GM12801 (cell line): ENCODE measurements around the gene LHPP.

ENCODE experiments used
- TF ChIP-seq, protein P1 (sequence below): IDR thresholded peaks from one replicate; pipeline ENCODE4 v1.5.1; 2011; ENCODE audit warnings: control low read depth; ENCODE audit not compliant: insufficient read length; ENCODE audit errors: extremely low read depth

Gene LHPP

GRCh38 chr10:124577651-124578050 is 116.0 kb downstream of the LHPP start:
- TF ChIP-seq, protein P1, sequence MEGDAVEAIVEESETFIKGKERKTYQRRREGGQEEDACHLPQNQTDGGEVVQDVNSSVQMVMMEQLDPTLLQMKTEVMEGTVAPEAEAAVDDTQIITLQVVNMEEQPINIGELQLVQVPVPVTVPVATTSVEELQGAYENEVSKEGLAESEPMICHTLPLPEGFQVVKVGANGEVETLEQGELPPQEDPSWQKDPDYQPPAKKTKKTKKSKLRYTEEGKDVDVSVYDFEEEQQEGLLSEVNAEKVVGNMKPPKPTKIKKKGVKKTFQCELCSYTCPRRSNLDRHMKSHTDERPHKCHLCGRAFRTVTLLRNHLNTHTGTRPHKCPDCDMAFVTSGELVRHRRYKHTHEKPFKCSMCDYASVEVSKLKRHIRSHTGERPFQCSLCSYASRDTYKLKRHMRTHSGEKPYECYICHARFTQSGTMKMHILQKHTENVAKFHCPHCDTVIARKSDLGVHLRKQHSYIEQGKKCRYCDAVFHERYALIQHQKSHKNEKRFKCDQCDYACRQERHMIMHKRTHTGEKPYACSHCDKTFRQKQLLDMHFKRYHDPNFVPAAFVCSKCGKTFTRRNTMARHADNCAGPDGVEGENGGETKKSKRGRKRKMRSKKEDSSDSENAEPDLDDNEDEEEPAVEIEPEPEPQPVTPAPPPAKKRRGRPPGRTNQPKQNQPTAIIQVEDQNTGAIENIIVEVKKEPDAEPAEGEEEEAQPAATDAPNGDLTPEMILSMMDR: no peak

GRCh38 chr10:124578231-124579010 is 116.8 kb downstream of the LHPP start:
- TF ChIP-seq, protein P1: no peak

DNA sequence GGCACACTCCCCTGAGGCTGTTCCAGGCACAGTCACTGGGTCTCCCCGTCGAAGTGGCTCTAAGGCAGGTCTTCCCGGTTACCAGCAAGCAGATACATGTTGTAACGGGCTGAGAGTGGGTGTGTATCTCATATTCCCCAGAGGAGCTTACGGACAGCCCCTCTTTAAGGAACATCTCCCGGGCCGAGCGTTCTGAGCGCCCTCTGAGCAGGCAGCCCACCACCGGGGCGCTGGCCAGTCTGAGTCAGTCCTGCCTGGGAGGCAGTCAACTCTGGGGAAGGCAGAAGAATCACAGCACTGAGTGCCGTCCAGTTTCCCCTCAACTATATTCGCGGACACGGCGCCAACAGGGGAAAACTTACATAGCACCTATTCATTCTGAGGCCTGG is 117.4 kb downstream of the LHPP start:
- TF ChIP-seq, protein P1: no peak

GRCh38 chr10:124586142-124586541 is 124.5 kb downstream of the LHPP start:
- TF ChIP-seq, protein P1: no peak

DNA sequence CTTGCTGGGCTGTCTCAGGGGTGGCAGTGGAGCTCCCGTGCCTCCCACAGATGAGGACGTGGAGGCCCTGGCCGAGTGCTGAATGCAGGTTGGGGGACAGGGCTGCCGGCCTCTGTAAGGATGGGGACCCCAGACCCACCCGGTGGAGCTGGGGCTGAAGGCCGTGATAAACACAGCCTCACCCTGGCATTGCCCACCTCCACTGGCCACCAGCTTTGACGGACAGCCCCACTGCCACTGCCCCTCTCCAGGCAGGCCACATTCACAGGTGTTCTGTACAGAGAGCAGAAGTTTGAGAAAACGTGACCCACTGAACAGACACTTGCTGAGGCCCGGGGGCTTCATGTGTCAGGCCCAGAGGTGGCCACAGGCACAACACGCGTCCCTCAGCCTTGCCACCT is 126.2 kb downstream of the LHPP start:
- TF ChIP-seq, protein P1: no peak

- TF ChIP-seq, protein P1: no peak
Measured at GRCh38 chr10:124588736-124589490, 127.3 kb downstream of the LHPP start.

DNA sequence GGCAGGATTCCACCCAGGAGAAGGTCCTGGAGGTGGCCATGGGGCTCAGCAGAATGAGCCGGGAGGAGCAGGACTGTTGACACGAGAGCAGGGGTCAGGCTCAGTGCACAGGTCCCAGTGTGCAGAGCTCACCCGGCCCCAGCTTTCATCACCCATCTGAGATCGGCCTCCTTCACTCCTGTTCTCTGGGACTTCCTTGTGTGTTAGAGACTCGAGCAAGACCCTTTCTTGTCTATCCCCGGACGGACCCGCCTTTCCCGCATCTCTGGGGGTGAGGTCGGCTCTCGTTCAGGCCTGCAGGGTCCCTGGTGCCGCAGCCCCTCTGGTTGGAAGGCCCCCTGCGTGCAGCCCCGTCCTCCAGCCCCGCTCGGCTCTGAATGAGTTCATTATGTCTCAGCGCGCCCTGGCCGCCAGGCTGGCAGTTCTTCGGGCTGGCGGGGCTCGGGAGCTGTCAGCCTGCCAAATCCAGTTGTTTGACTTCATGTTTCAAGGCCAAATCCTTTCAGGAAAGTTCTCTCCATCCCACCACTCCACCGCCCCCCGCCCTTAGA is 127.9 kb downstream of the LHPP start:
- TF ChIP-seq, protein P1: no peak
